HepG2 (cell line): ENCODE results near the gene NCBP2. TPM values are rescaled to one million over a fixed set of nuclear protein-coding genes. Genes with fewer than 3 reads are reported as not detected.

ENCODE experiments used
- BORCS8-MEF2B ChIP-seq: sonication (generic); formaldehyde crosslinking; IDR thresholded peaks from 2 replicates; pipeline ENCODE4 v1.8.0; 2022; ENCODE audit warnings: mild to moderate bottlenecking, missing genetic modification reagents
- ELF3 ChIP-seq: IDR thresholded peaks from 2 replicates; pipeline ENCODE4 v1.6.1; 2016; ENCODE audit warnings: missing genetic modification reagents, missing compliant biosample characterization
- JDP2 ChIP-seq: sonication (generic); formaldehyde crosslinking; IDR thresholded peaks from 2 replicates; pipeline ENCODE4 v1.8.1; 2022; ENCODE audit warnings: missing genetic modification reagents, borderline replicate concordance
- KDM5A ChIP-seq: fragments of 200-600 bp; sonication (generic); IDR thresholded peaks from 2 replicates; pipeline ENCODE4 v1.7.0; 2018; ENCODE audit warnings: antibody characterized with exemption, mild to moderate bottlenecking, low read length, borderline replicate concordance
- MEIS1 ChIP-seq: sonication (generic); formaldehyde crosslinking; IDR thresholded peaks from 2 replicates; pipeline ENCODE4 v1.9.0; 2021; ENCODE audit warnings: mild to moderate bottlenecking, missing genetic modification reagents, moderate library complexity, borderline replicate concordance
- PBX2 ChIP-seq: IDR thresholded peaks from 2 replicates; pipeline ENCODE4 v1.6.1; 2016; ENCODE audit warnings: control low read depth
- SNAPC4 ChIP-seq: sonication (generic); formaldehyde crosslinking; IDR thresholded peaks from 2 replicates; pipeline ENCODE4 v1.4.0; 2020; ENCODE audit warnings: mild to moderate bottlenecking, missing genetic modification reagents
- TBP ChIP-seq: sonication (generic); formaldehyde crosslinking; IDR thresholded peaks from 2 replicates; pipeline ENCODE4 v1.5.0; 2020; ENCODE audit warnings: missing genetic modification reagents
- U2AF1 ChIP-seq: fragments of 200-400 bp; formaldehyde crosslinking; optimal IDR thresholded peaks from 2 replicates; pipeline ENCODE3; 2017; ENCODE audit warnings: mild to moderate bottlenecking, low read depth, low read length
- USF2 ChIP-seq, 2 experiments: sonication (generic) in 1 of 2; formaldehyde crosslinking in 1 of 2; IDR thresholded peaks; 2 replicates each; pipeline versions ENCODE4 v1.5.1 to v1.6.1; 2011 to 2020; ENCODE audit warnings: borderline replicate concordance in 1 of 2, low read depth in 1 of 2, low read length in 1 of 2, mild to moderate bottlenecking in 1 of 2, missing genetic modification reagents in 1 of 2, moderate library complexity in 1 of 2
- ZNF83 ChIP-seq: sonication (generic); formaldehyde crosslinking; IDR thresholded peaks from 2 replicates; pipeline ENCODE4 v1.4.0; 2020; ENCODE audit warnings: missing genetic modification reagents, mild to moderate bottlenecking, borderline replicate concordance
- polyA plus RNA-seq, 8 experiments: library from polyadenylated mRNA; depleted of rRNA in 3 of 8; stranded (reverse) in 7 of 8; unstranded in 1 of 8; fragments of >200 nt; fragmentation: Illumina TruSeq in 4 of 8; extraction: Trizol in 4 of 8; gene quantifications; 2 replicates each; pipeline versions ENCODE4 v1.2.1 to v1.2.3, GENCODE V29; 2011 to 2016; ENCODE audit warnings: low read depth in 4 of 8, missing spikeins in 1 of 8, mixed read lengths in 1 of 8; ENCODE audit not compliant: insufficient read depth in 1 of 8
- total RNA-seq, 5 experiments: library from RNA; depleted of rRNA; stranded (reverse); fragments of >200 nt; fragmentation: Illumina TruSeq; extraction: Trizol; gene quantifications; 2 replicates each; pipeline ENCODE4 v1.2.3, GENCODE V29; 2016; ENCODE audit warnings: low read depth in 1 of 5
- TF ChIP-seq, protein P1 (sequence below): sonication (generic); formaldehyde crosslinking; IDR thresholded peaks from 2 replicates; pipeline ENCODE4 v1.9.0; 2021; ENCODE audit warnings: missing genetic modification reagents, borderline replicate concordance
- TF ChIP-seq, protein P2 (sequence below): sonication (generic); formaldehyde crosslinking; IDR thresholded peaks from 2 replicates; pipeline ENCODE4 v1.4.0; 2020; ENCODE audit warnings: mild to moderate bottlenecking, missing genetic modification reagents

Gene NCBP2
- total and polyA plus RNA-seq, 2 of the 13 experiments (the other 11 are each of a cell fraction or from before 2014, with no cell fraction given) = 58.7 to 95.5 TPM

- TF ChIP-seq SNAPC4 (no peak), U2AF1 (no peak), TBP (CRISPR knock-in tag) (no peak), PBX2 (CRISPR knock-in tag) (no peak), ZNF83 (CRISPR knock-in tag) (no peak), BORCS8-MEF2B (CRISPR knock-in tag) (no peak), USF2 (IDR thresholded peaks at IDR 0.05; ENCODE audit: low read depth, low read length) (no peak), USF2 (CRISPR knock-in tag; IDR thresholded peaks at IDR 0.05; ENCODE audit: borderline replicate concordance) (no peak), KDM5A (no peak), ELF3 (no peak), MEIS1 (CRISPR knock-in tag) (no peak), JDP2 (no peak)
- TF ChIP-seq, protein P1, sequence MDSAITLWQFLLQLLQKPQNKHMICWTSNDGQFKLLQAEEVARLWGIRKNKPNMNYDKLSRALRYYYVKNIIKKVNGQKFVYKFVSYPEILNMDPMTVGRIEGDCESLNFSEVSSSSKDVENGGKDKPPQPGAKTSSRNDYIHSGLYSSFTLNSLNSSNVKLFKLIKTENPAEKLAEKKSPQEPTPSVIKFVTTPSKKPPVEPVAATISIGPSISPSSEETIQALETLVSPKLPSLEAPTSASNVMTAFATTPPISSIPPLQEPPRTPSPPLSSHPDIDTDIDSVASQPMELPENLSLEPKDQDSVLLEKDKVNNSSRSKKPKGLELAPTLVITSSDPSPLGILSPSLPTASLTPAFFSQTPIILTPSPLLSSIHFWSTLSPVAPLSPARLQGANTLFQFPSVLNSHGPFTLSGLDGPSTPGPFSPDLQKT (CRISPR knock-in tag) = no peak
- TF ChIP-seq, protein P2, sequence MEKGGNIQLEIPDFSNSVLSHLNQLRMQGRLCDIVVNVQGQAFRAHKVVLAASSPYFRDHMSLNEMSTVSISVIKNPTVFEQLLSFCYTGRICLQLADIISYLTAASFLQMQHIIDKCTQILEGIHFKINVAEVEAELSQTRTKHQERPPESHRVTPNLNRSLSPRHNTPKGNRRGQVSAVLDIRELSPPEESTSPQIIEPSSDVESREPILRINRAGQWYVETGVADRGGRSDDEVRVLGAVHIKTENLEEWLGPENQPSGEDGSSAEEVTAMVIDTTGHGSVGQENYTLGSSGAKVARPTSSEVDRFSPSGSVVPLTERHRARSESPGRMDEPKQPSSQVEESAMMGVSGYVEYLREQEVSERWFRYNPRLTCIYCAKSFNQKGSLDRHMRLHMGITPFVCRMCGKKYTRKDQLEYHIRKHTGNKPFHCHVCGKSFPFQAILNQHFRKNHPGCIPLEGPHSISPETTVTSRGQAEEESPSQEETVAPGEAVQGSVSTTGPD = no peak
Observed at GRCh38 chr3:196969134-196969659, 26.9 kb upstream of the NCBP2 start (continued).
